Activated T-cell treated with anti-CD3 and anti-CD28 coated beads, Interleukin-2, amount 50 U/mL, for 4 hours (primary cell): Measurements from ENCODE around the gene APOBEC4. TPM values are rescaled to one million over a fixed set of nuclear protein-coding genes. Genes with fewer than 3 reads are reported as not detected.

Source experiments
- ATAC-seq, 2 donors: fragments of 200-7000 bp; cut with Tn5 transposase; one replicate each; pipeline ENCODE4 v1.10.0; 2021
- DNase-seq: peaks from one replicate; pipeline ENCODE4 v3.0.0-alpha.2; 2020
- H3K27me3 Mint-ChIP-seq: one replicate; pipeline ENCODE4 v1.8.0; 2021; ENCODE audit warnings: low read depth, mixed read lengths
- H3K36me3 Mint-ChIP-seq: one replicate; pipeline ENCODE4 v1.8.0; 2022; ENCODE audit warnings: mixed read lengths; ENCODE audit not compliant: insufficient read depth
- H3K4me1 Mint-ChIP-seq: one replicate; pipeline ENCODE4 v1.8.0; 2021; ENCODE audit warnings: low read depth, mixed read lengths
- H3K4me3 Mint-ChIP-seq: one replicate; pipeline ENCODE4 v1.8.0; 2021; ENCODE audit warnings: mild to moderate bottlenecking, moderate library complexity, mixed read lengths
- H3K9me3 Mint-ChIP-seq: one replicate; pipeline ENCODE4 v1.8.0; 2021; ENCODE audit warnings: mixed read lengths
- total RNA-seq, 3 donors: library from RNA; stranded (reverse); gene quantifications; one replicate each; pipeline ENCODE4 v1.2.1, GENCODE V29; 2021

Gene APOBEC4
- not detected for total RNA-seq

- H3K4me1 Mint-ChIP-seq: peaks cover 34% of the 10 kb centered on the region
- ATAC-seq: peak in 1 of 2 donors; percentile 44
- H3K4me3 Mint-ChIP-seq: no peak within 1 kb of the TSS
- H3K27me3 Mint-ChIP-seq: no peaks in the 10 kb centered on the region
- H3K36me3 Mint-ChIP-seq: no peaks in the 10 kb centered on the region
- DNase-seq: no peak
- H3K9me3 Mint-ChIP-seq: no peaks in the 10 kb centered on the region
Measured at GRCh38 chr1:183652547-183653461, at the start of gene APOBEC4. APOBEC4 (minus strand) TSS chr1:183653316; CDS start chr1:183648781, 4,535 bp downstream.

- Mint-ChIP-seq H3K4me3 (no peak overlapping the region), H3K4me1 (peaks cover 10% of the 10 kb centered on the region), H3K36me3 (peaks cover 5% of the 10 kb centered on the region), H3K27me3 (no peaks in the 10 kb centered on the region), H3K9me3 (no peaks in the 10 kb centered on the region)
- no peak for ATAC-seq
- no peak for DNase-seq
Measured at GRCh38 chr1:183702813-183703198, 49.7 kb upstream of the APOBEC4 start.

GRCh38 chr1:183702087-183702812 lies 49.1 kb upstream of the APOBEC4 start:
- DNase-seq (no peak), ATAC-seq (no peak)
- Mint-ChIP-seq H3K4me1 (peaks cover 11% of the 10 kb centered on the region), H3K4me3 (no peak overlapping the region), H3K36me3 (peaks cover 5% of the 10 kb centered on the region), H3K9me3 (no peaks in the 10 kb centered on the region), H3K27me3 (no peaks in the 10 kb centered on the region)

GRCh38 chr1:183699616-183700160 lies 46.6 kb upstream of the APOBEC4 start:
- Mint-ChIP-seq H3K36me3 (peaks cover 5% of the 10 kb centered on the region), H3K4me1 (peaks cover 11% of the 10 kb centered on the region), H3K4me3 (no peak overlapping the region), H3K9me3 (no peaks in the 10 kb centered on the region), H3K27me3 (no peaks in the 10 kb centered on the region)
- DNase-seq: no peak
- no peak for ATAC-seq

- no peaks in the 10 kb centered on the region for H3K27me3 Mint-ChIP-seq
- DNase-seq: no peak
- H3K4me1 Mint-ChIP-seq: peaks cover 11% of the 10 kb centered on the region
- ATAC-seq: no peak
- no peaks in the 10 kb centered on the region for H3K9me3 Mint-ChIP-seq
- no peak overlapping the region for H3K4me3 Mint-ChIP-seq
- peaks cover 5% of the 10 kb centered on the region for H3K36me3 Mint-ChIP-seq
Measured at GRCh38 chr1:183697814-183698590, 44.9 kb upstream of the APOBEC4 start.

GRCh38 chr1:183696981-183697380 lies 43.9 kb upstream of the APOBEC4 start:
- ATAC-seq: no peak
- H3K36me3 Mint-ChIP-seq: peaks cover 2% of the 10 kb centered on the region
- peaks cover 11% of the 10 kb centered on the region for H3K4me1 Mint-ChIP-seq
- no peak for DNase-seq
- no peaks in the 10 kb centered on the region for H3K9me3 Mint-ChIP-seq
- H3K27me3 Mint-ChIP-seq: no peaks in the 10 kb centered on the region
- no peak overlapping the region for H3K4me3 Mint-ChIP-seq

DNA sequence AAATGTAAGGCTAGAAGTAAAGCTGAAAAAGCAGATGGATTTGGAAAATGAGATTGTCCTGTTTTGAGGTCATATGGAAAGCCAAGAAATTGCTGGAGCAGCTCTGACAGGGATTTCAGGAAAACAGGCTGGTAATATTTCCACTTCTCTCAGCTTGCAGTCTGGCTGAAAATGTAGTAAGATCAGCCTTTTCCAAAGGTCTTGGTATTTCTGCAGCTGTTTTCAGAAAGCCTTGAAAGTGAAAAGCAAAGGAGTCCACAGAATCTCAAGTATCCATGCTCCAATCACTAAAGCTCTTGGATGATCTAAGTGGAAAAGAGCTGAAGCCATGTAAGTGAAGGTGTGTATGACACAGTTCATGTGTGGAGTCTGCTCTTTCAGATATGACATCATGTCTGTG lies 41.6 kb upstream of the APOBEC4 start:
- Mint-ChIP-seq H3K9me3 (no peaks in the 10 kb centered on the region), H3K27me3 (no peaks in the 10 kb centered on the region), H3K4me3 (no peak overlapping the region), H3K4me1 (peaks cover 11% of the 10 kb centered on the region), H3K36me3 (no peaks in the 10 kb centered on the region)
- no peak for ATAC-seq
- DNase-seq: no peak

- Mint-ChIP-seq H3K9me3 (no peaks in the 10 kb centered on the region), H3K36me3 (no peaks in the 10 kb centered on the region), H3K27me3 (no peaks in the 10 kb centered on the region), H3K4me1 (peaks cover 11% of the 10 kb centered on the region), H3K4me3 (no peak overlapping the region)
- no peak for DNase-seq
- ATAC-seq: no peak
Measured at GRCh38 chr1:183694066-183694465, 41.0 kb upstream of the APOBEC4 start.

DNA sequence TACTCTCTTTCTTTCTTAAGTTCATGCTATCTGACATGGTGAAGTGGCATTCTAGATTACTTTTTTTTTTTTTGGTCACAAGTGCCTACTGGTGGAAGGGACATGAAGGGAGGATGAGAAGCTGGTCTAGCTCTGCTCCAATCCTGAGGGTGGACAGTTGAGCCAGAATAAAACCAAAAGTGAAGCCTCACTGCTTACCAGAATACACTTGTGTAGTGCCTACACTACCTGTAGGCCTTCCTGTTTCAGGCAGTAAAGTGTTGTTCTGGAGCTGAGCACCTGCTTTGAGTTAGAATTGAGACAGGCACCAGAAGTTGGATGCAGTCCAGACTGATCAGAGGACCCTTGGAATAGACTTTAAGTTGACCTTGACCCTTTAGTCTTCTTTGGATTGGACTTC lies 40.4 kb upstream of the APOBEC4 start:
- Mint-ChIP-seq H3K4me3 (no peak overlapping the region), H3K4me1 (peaks cover 8% of the 10 kb centered on the region), H3K36me3 (no peaks in the 10 kb centered on the region), H3K27me3 (no peaks in the 10 kb centered on the region), H3K9me3 (no peaks in the 10 kb centered on the region)
- DNase-seq: no peak
- no peak for ATAC-seq

DNA sequence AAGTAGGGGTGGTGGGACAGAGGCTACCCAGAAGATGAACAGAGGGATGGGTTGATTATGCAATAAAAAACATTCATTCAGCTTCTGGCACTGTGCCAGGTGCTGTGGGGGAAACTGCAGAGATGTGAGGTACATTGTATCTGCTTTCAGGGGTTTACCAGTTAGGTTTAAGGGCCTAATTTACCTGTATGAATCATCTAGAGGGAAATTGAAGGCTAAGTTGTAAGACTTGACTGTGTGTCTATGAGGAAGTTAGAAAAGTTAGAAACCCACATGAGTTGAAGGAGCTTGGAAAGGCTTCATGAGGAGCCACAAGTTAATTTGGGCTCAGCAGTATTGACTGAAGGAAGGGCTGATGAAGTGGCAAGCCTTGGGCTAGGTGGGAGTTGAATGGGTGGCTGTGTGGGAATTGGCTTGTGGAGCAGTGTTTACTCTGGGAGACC lies 36.7 kb upstream of the APOBEC4 start:
- peaks cover 6% of the 10 kb centered on the region for H3K27me3 Mint-ChIP-seq
- H3K4me1 Mint-ChIP-seq: no peaks in the 10 kb centered on the region
- no peak overlapping the region for H3K4me3 Mint-ChIP-seq
- H3K9me3 Mint-ChIP-seq: no peaks in the 10 kb centered on the region
- ATAC-seq (no peak), DNase-seq (no peak)
- H3K36me3 Mint-ChIP-seq: no peaks in the 10 kb centered on the region

DNA sequence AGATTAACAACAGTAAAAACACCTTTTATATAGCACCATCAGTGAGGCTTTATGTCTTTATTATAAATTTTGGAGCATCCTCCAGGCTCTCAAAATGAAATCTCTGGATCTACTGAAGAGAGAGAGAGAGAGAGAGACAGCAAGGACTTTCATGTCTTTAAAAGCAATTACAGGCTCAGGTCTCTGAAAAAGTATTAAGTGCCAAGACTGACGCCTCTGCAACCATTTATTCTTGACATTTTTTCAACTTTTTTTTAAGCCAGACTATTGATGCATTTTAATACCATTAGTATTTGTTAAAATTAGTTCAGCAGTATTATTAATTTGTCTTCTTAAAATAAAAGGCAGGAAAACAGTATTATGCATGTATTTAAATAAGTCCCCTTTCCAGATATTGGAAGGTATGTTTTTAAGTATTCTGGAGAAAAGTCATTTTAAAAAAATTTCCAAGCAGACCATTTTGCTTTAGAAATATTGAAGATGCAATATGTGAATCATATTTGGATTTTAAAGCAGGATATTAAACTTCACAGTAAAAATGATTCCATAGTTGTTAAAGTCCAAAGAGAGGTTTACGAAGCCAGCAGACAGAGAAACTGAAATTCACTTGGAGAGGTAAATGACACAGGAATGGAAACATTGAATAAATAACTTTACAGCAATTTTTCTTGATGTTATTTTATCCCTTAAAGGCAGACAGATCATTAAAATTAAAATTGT lies 35.4 kb upstream of the APOBEC4 start:
- no peak overlapping the region for H3K4me3 Mint-ChIP-seq
- no peaks in the 10 kb centered on the region for H3K9me3 Mint-ChIP-seq
- peaks cover 6% of the 10 kb centered on the region for H3K27me3 Mint-ChIP-seq
- no peaks in the 10 kb centered on the region for H3K36me3 Mint-ChIP-seq
- no peaks in the 10 kb centered on the region for H3K4me1 Mint-ChIP-seq
- ATAC-seq (no peak), DNase-seq (no peak)

DNA sequence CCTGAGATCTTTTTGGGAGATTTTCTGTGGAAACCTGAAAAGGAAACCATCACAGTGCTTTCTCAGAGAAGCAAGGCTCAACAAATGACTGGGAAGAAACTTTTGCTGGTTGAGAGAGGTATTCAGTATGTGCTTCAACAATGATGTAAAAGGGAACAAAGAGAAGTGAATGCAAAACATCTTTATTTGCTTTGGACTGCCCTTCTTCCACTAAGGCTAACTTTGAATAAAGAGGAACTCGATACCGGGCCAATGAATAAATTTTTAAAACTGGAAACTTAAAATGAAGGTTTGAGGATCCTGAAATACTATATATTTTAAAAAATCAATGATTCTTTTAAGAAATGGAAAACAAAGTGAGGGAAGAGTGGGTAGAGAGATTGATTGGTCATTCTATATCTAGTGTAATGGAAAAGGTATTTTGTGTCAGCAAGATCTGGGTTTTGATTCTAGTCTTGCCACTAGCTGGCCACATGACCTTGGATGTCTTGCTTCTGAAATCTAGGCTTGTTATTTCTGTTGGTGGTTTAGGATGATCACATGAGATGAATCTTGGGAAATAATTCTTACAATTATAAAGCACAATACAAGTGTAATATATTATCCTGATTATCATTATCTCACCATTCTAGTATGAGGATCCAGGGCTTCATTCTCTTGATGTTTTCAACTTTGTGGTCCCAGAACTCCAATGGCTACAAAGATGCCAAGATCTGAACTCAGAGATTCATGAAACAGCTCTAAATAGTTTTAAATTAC lies 34.6 kb upstream of the APOBEC4 start:
- no peaks in the 10 kb centered on the region for H3K9me3 Mint-ChIP-seq

DNA sequence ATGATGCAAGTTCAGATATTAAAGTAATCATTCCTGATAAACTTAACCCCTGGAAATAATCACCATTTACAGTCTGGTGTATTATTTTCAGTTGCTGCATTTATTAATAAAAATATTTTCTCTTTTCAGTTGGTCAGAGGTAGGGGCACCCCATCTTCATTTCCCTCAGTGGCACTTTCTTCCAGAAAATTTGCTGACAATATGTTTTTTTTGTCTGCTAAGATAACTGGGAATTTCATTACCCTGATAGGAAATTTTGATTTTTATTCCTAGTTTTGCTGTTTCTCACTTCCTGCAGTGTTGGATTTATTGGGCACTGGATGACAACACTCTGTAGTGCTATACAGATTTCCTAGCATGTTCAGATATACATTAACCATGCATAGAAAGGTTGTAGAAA lies 33.1 kb upstream of the APOBEC4 start:
- H3K27me3 Mint-ChIP-seq: peaks cover 14% of the 10 kb centered on the region
- H3K4me1 Mint-ChIP-seq: no peaks in the 10 kb centered on the region
- ATAC-seq: no peak
- H3K9me3 Mint-ChIP-seq: no peaks in the 10 kb centered on the region
- DNase-seq: no peak
- H3K36me3 Mint-ChIP-seq: no peaks in the 10 kb centered on the region
- H3K4me3 Mint-ChIP-seq: no peak overlapping the region

More for the DNA sequence above, 34.6 kb upstream of the APOBEC4 start:
- DNase-seq (no peak), ATAC-seq (no peak)
- Mint-ChIP-seq H3K4me1 (no peaks in the 10 kb centered on the region), H3K4me3 (no peak overlapping the region), H3K27me3 (peaks cover 8% of the 10 kb centered on the region), H3K36me3 (no peaks in the 10 kb centered on the region)
